Fibroblast of lung (primary cell): ENCODE results near the gene B3GALT5. TPM values are rescaled to one million over a fixed set of nuclear protein-coding genes. Genes with fewer than 3 reads are reported as not detected.
"Not testable (repeated sequence)": the region's sequence is repeated elsewhere in the genome, so short reads cannot be mapped to it uniquely, and the experiment has no call there.

Experiments used
- DNase-seq, 2 donors: peaks; one replicate each; pipeline versions ENCODE4 v3.0.0 to v3.0.0-alpha.2; 2010; ENCODE audit warnings: low read depth in 2 of 2
- H2AFZ ChIP-seq: 2 replicates; pipeline ENCODE4 v1.5.1; 2012; ENCODE audit warnings: low read length, control low read depth, inconsistent platforms
- H3K27ac ChIP-seq: 2 replicates; pipeline ENCODE4 v1.5.1; 2011; ENCODE audit warnings: low read length, control low read depth; ENCODE audit not compliant: insufficient read depth
- H3K27me3 ChIP-seq: 2 replicates; pipeline ENCODE4 v1.5.1; 2011; ENCODE audit warnings: mild to moderate bottlenecking, low read length; ENCODE audit not compliant: control insufficient read depth, insufficient read depth
- H3K36me3 ChIP-seq: 2 replicates; pipeline ENCODE4 v1.5.1; 2011; ENCODE audit warnings: low read length; ENCODE audit not compliant: control insufficient read depth, insufficient read depth
- H3K4me1 ChIP-seq: 2 replicates; pipeline ENCODE4 v1.5.1; 2011; ENCODE audit warnings: low read length; ENCODE audit not compliant: control insufficient read depth, insufficient read depth; ENCODE audit errors: extremely low read depth
- H3K4me2 ChIP-seq: 2 replicates; pipeline ENCODE4 v1.5.1; 2011; ENCODE audit warnings: low read length, control low read depth; ENCODE audit not compliant: insufficient read depth; ENCODE audit errors: extremely low read depth
- H3K4me3 ChIP-seq, 4 experiments: fragments of 200-600 bp in 1 of 4; sonication (generic) in 1 of 4; replicated peaks in 1 of 4; 2 replicates each; pipeline ENCODE4 v1.5.1; 2011 to 2016; ENCODE audit warnings: low read length in 4 of 4, low read depth in 3 of 4, mild to moderate bottlenecking in 3 of 4, control low read depth in 2 of 4, inconsistent platforms in 1 of 4, mixed read lengths in 1 of 4; ENCODE audit not compliant: insufficient read depth in 1 of 4; ENCODE audit errors: control extremely low read depth in 1 of 4
- H3K79me2 ChIP-seq: 2 replicates; pipeline ENCODE4 v1.5.1; 2012; ENCODE audit warnings: mild to moderate bottlenecking, low read length, inconsistent platforms; ENCODE audit not compliant: control insufficient read depth, insufficient read depth
- H3K9ac ChIP-seq: 2 replicates; pipeline ENCODE4 v1.5.1; 2011; ENCODE audit warnings: mild to moderate bottlenecking, low read length, control low read depth; ENCODE audit not compliant: insufficient read depth
- H3K9me3 ChIP-seq: 2 replicates; pipeline ENCODE4 v1.5.1; 2012; ENCODE audit warnings: low read depth, low read length; ENCODE audit not compliant: control insufficient read depth, insufficient read depth
- H4K20me1 ChIP-seq: 2 replicates; pipeline ENCODE4 v1.5.1; 2011; ENCODE audit warnings: low read length; ENCODE audit not compliant: control insufficient read depth, insufficient read depth; ENCODE audit errors: extremely low read depth
- CTCF ChIP-seq, 2 donors: IDR thresholded peaks in 1 of 2; conservative IDR thresholded peaks in 1 of 2; 1 replicate in 1 of 2; 2 replicates in 1 of 2; pipeline ENCODE4 v1.5.1; 2011 to 2012; ENCODE audit warnings: low read length in 2 of 2, control low read depth in 1 of 2, inconsistent platforms in 1 of 2, low read depth in 1 of 2, mild to moderate bottlenecking in 1 of 2
- EZH2 ChIP-seq: IDR thresholded peaks from 2 replicates; pipeline ENCODE4 v1.5.1; 2012; ENCODE audit warnings: low read length, control low read depth, mild to moderate bottlenecking; ENCODE audit errors: missing control alignments
- polyA plus RNA-seq, 2 donors: library from polyadenylated mRNA; depleted of rRNA in 1 of 2; stranded (reverse) in 1 of 2; unstranded in 1 of 2; fragments of >200 nt; gene quantifications; 2 replicates each; pipeline ENCODE4 v1.2.1, GENCODE V29; 2011 to 2012; ENCODE audit warnings: missing spikeins in 1 of 2
- total RNA-seq: library from RNA; depleted of rRNA; stranded (reverse); fragments of >200 nt; gene quantifications from 2 replicates; pipeline ENCODE4 v1.2.1, GENCODE V29; 2014

Gene B3GALT5
- total and polyA plus RNA-seq, 2 donors (not counting 1 experiment from before 2014, with no cell fraction given) = under 0.01 TPM

- H3K4me2 ChIP-seq = no peak overlapping the region
- no peak overlapping the region for H2AFZ ChIP-seq
- DNase-seq = no peak
- H3K4me3 ChIP-seq = no peak overlapping the region
- no peaks in the 10 kb centered on the region for H3K36me3 ChIP-seq
- no peaks in the 10 kb centered on the region for H3K79me2 ChIP-seq
- H3K4me1 ChIP-seq = no peaks in the 10 kb centered on the region
- H3K27ac ChIP-seq = no peak overlapping the region
- H3K27me3 ChIP-seq = no peaks in the 10 kb centered on the region
- H4K20me1 ChIP-seq = no peaks in the 10 kb centered on the region
- H3K9ac ChIP-seq = no peak overlapping the region
- H3K9me3 ChIP-seq = no peaks in the 10 kb centered on the region
- TF ChIP-seq CTCF (conservative IDR thresholded peaks at IDR 0.05 in 1 of 2, IDR thresholded peaks at IDR 0.05 in 1 of 2; ENCODE audit: low read depth in 1 of 2, low read length in 2 of 2) (no peak), EZH2 (no peak)
Measured at GRCh38 chr21:39582749-39583148, 30.0 kb upstream of the B3GALT5 start.

GRCh38 chr21:39583586-39583985 lies 29.2 kb upstream of the B3GALT5 start:
- not testable (repeated sequence) for H3K4me2 ChIP-seq, H3K4me1 ChIP-seq, H3K79me2 ChIP-seq, H3K9ac ChIP-seq, H4K20me1 ChIP-seq, H3K36me3 ChIP-seq, H3K27me3 ChIP-seq, H3K9me3 ChIP-seq, H3K27ac ChIP-seq, H3K4me3 ChIP-seq, DNase-seq, H2AFZ ChIP-seq

- H3K36me3 ChIP-seq = no peaks in the 10 kb centered on the region
- no peaks in the 10 kb centered on the region for H3K79me2 ChIP-seq
- no peak overlapping the region for H2AFZ ChIP-seq
- no peaks in the 10 kb centered on the region for H3K9me3 ChIP-seq
- no peaks in the 10 kb centered on the region for H3K27me3 ChIP-seq
- H4K20me1 ChIP-seq = no peaks in the 10 kb centered on the region
- H3K9ac ChIP-seq = no peak overlapping the region
- no peaks in the 10 kb centered on the region for H3K4me1 ChIP-seq
- TF ChIP-seq CTCF (conservative IDR thresholded peaks at IDR 0.05 in 1 of 2, IDR thresholded peaks at IDR 0.05 in 1 of 2; ENCODE audit: low read depth in 1 of 2, low read length in 2 of 2) = no peak
- no peak overlapping the region for H3K4me3 ChIP-seq
- no peak for DNase-seq
- no peak overlapping the region for H3K27ac ChIP-seq
- no peak overlapping the region for H3K4me2 ChIP-seq
Measured at GRCh38 chr21:39587376-39587775, 25.4 kb upstream of the B3GALT5 start.
